Right renal cortex interstitium (tissue), 3 donors: Measurements from ENCODE around the gene MSMP. TPM values are rescaled to one million over a fixed set of nuclear protein-coding genes. Genes with fewer than 3 reads are reported as not detected.

Experiments used
- DNase-seq, 3 donors: peaks; one replicate each; pipeline ENCODE4 v3.0.0-alpha.2; 2013; ENCODE audit warnings: low read depth in 3 of 3, low spot score in 2 of 3
- polyA plus RNA-seq, 3 donors: library from polyadenylated mRNA; unstranded; fragments of 120-200 nt; gene quantifications; one replicate each; pipeline ENCODE4 v1.2.1, GENCODE V29; 2013; ENCODE audit not compliant: insufficient read length in 3 of 3

Gene MSMP
- polyA plus RNA-seq, 3 donors = not detected

GRCh38 chr9:35746583-35746982 is 7.5 kb downstream of the MSMP start:
- no peak for DNase-seq

GRCh38 chr9:35745569-35745968 is 8.5 kb downstream of the MSMP start:
- DNase-seq = no peak

- DNase-seq = no peak
Measured at GRCh38 chr9:35743880-35744518, 10.1 kb downstream of the MSMP start.

GRCh38 chr9:35743452-35743851 is 10.6 kb downstream of the MSMP start:
- no peak for DNase-seq

GRCh38 chr9:35741740-35742139 is 12.3 kb downstream of the MSMP start:
- no peak for DNase-seq

- DNase-seq = no peak
Measured at GRCh38 chr9:35740243-35740642, 13.8 kb downstream of the MSMP start.

- DNase-seq = no peak
Measured at GRCh38 chr9:35738924-35739323, 15.2 kb downstream of the MSMP start.

GRCh38 chr9:35738186-35738585 is 15.9 kb downstream of the MSMP start:
- no peak for DNase-seq

- DNase-seq = no peak
Measured at GRCh38 chr9:35737143-35737542, 16.9 kb downstream of the MSMP start.

GRCh38 chr9:35736201-35736633 is 17.9 kb downstream of the MSMP start:
- peak in 1 of 3 donors; percentile 40 for DNase-seq

- no peak for DNase-seq
Measured at GRCh38 chr9:35734096-35734495, 20.0 kb downstream of the MSMP start.

- DNase-seq = no peak
Measured at GRCh38 chr9:35732800-35733541, 21.1 kb downstream of the MSMP start.

GRCh38 chr9:35732185-35732799 is 21.8 kb downstream of the MSMP start, which contains the start of the genes CREB3 and TLN1:
CREB3 (plus strand) TSS chr9:35732666; CDS start chr9:35732773, 107 bp downstream.
TLN1 (minus strand) TSS chr9:35732195; CDS start chr9:35725694, 6,501 bp downstream.
- DNase-seq = peak; percentile 93

GRCh38 chr9:35731415-35732184 is 22.5 kb downstream of the MSMP start:
- no peak for DNase-seq

- DNase-seq = no peak
Measured at GRCh38 chr9:35730486-35730854, 23.6 kb downstream of the MSMP start.

- DNase-seq = no peak
Measured at GRCh38 chr9:35729700-35730485, 24.2 kb downstream of the MSMP start.

- DNase-seq = no peak
Measured at GRCh38 chr9:35729101-35729500, 25.0 kb downstream of the MSMP start.

GRCh38 chr9:35728041-35728971 is 25.8 kb downstream of the MSMP start:
- peak in 1 of 3 donors; percentile 68 for DNase-seq

GRCh38 chr9:35727676-35728040 is 26.4 kb downstream of the MSMP start:
- DNase-seq = no peak
